ENCODE data around the gene ITPR1.

Gene ITPR1

DNA sequence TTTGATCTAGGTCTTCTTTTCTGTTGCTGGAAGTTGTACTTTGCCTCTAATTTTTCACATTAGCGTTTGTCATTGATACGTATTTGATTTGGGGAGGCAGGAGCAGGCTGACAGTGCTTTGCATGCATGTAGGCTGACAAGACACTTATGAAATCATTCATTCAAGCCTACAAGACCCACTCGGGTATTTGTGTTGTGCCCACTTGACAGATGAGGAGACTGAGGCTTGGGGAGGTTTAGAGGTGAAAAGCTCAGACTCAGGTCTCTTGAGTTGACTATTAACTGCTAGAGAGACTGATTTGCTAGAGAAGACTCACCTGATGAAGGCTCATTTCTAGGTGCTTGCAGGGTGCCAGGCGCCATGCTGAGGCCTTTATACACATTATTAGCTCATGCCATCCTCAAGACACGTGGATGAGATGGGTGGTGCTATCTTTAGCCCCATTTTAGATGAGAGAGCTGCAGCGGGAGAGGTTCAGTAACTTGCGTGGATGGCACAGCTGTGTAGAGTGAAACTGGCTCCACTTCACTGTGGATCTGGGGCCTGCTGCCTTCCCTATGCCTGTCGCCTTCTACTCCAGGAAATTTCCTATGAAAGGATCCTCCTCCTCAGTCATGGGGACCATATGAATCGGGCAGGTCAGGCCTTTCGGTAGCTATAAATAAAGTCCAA is 192.7 kb downstream of the ITPR1 start:
- DNase-seq (ENCODE audit: low read depth in 3 of 3), result no peak

DNA sequence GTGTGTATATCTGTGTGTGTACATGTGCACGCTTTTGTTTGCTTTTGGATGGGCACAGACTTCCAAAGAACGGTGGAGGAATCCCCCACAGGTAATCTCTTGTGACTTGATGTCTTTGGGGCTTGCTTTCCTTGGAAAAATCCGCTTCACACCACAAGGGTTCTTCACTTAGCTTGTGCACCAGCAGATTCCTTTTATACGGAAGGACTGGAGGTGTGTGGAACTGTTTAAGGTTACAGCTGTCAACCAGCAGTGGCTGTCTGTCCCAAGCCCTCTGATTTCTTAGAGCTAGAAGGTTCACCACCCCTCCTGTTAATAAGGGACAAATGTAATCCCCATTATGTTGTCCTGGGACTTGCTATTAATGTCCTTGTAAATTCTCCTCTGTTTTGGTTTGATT is 193.5 kb downstream of the ITPR1 start:
- no peak for DNase-seq (ENCODE audit: low read depth in 3 of 3)

DNA sequence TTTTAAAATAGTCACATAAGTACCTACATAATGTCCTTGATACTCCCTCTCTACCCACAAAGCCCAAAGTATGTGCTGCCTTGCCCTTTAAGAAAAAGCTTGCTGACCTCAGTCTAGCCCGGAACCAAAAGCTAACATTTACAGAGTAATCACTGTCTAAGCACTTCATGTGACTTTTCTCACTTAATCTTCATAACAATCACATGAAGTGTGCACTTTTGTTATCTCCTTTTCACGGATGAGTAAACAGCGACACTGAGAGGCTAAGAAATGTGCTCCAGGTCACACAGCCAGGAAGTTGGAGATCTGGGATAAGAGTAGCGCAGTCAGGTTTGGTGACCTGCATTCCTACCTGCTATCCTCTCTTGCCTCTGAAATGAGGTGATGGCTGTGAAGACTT is 194.0 kb downstream of the ITPR1 start:
- DNase-seq (ENCODE audit: low read depth in 3 of 3), result no peak

- DNase-seq (ENCODE audit: low read depth in 3 of 3), result no peak
Measured at GRCh38 chr3:4687596-4687995, 194.4 kb downstream of the ITPR1 start.

GRCh38 chr3:4688411-4688810 is 195.3 kb downstream of the ITPR1 start:
- DNase-seq (ENCODE audit: low read depth in 3 of 3), result no peak

GRCh38 chr3:4689021-4689420 is 195.9 kb downstream of the ITPR1 start:
- no peak for DNase-seq (ENCODE audit: low read depth in 3 of 3)

- no peak for DNase-seq (ENCODE audit: low read depth in 3 of 3)
Measured at GRCh38 chr3:4690277-4690676, 197.1 kb downstream of the ITPR1 start.

DNA sequence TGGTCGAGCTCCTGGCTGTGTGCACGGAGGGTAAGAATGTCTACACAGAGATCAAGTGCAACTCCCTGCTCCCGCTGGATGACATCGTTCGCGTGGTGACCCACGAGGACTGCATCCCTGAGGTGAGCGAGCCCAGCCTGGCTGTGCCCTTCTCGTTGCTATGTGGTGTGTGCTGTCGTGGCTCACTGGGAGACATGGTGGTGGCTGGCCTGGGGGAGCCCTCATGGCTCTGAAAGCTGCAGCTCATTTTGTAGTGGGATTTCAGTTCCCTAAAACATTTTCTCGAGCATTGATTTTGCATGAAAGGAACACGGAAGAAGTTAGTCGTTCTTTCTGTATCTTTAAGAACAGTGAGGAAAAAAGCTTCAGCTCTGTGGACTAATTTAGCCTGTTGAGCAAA is 200.5 kb downstream of the ITPR1 start:
- no peak for DNase-seq (ENCODE audit: low read depth in 3 of 3)

DNA sequence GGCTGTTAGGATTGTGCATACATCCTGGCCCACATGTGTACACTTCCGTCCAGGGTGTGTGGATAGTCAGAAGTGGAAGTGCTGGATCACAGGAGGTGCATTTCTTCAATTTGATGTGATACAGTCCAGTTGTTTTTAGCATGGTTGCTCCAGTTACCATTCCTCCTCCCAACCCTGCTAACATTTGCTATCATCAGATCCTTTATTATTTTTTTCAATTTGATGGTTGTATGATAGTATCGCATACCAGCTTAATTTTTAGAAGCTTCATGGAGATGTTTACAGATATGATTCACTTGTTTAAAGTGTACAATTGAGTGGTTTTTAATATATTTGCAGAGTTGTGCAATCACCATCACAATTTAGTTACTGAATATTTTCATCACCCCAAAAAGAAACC is 202.7 kb downstream of the ITPR1 start:
- DNase-seq (ENCODE audit: low read depth in 3 of 3), result no peak

- no peak for DNase-seq (ENCODE audit: low read depth in 3 of 3)
Measured at GRCh38 chr3:4696266-4696665, 203.1 kb downstream of the ITPR1 start.

- DNase-seq (ENCODE audit: low read depth in 3 of 3), result no peak
Measured at GRCh38 chr3:4698125-4698821, 205.1 kb downstream of the ITPR1 start.

GRCh38 chr3:4703054-4703480 is 209.9 kb downstream of the ITPR1 start:
- DNase-seq (ENCODE audit: low read depth in 3 of 3), result no peak

DNA sequence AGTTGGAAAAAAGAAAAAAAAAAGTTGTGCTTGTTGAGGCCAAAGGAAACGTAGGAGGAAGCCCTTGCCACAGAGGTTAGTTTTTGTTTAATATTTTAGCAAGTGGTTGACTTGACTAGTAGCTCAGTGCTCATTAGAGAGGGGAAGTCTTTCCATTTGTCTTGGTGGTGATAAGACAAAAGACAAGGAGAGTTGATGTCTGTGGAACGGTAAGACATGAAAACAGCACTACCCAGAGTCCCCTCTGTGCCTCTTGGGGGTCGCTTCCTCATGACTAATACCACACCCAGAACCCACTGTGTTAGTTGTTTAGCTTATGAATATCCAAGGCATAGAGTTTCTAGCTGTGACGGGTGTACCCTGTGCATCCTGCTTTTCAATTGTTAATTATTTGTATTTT is 211.4 kb downstream of the ITPR1 start:
- DNase-seq (ENCODE audit: low read depth in 3 of 3), result no peak

- no peak for DNase-seq (ENCODE audit: low read depth in 3 of 3)
Measured at GRCh38 chr3:4707324-4707723, 214.2 kb downstream of the ITPR1 start.

- DNase-seq (ENCODE audit: low read depth in 3 of 3), result no peak
Measured at GRCh38 chr3:4708230-4708629, 215.1 kb downstream of the ITPR1 start.

GRCh38 chr3:4709341-4709740 is 216.2 kb downstream of the ITPR1 start:
- DNase-seq (ENCODE audit: low read depth in 3 of 3), result no peak

DNA sequence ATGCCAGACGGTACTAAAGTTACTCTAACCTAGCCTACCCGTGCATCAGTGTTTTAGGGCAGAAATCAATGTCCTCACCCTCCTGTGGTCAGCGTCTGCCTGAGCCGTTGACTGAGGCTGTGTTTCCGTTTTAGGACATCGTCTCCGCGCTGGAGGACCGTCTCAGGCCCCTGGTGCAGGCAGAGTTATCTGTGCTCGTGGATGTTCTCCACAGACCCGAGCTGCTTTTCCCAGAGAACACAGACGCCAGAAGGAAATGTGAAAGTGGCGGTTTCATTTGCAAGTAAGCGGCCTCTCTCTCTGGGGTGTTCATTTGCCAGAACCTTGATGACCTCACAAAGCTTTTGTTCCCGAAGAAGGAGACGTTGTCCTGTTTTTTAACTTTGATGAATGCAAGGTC is 217.0 kb downstream of the ITPR1 start:
- no peak for DNase-seq (ENCODE audit: low read depth in 3 of 3)

DNA sequence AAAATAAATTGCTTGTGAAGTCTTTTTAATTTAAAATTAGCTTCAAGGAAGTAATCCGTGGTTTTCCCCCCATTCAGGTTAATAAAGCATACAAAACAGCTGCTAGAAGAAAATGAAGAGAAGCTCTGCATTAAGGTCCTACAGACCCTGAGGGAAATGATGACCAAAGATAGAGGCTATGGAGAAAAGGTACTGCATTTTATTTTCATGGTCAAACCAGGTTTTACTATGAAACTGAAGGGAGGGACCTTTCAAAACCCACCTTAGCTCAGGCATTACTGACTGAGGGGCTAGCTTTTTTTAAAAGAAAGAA is 218.5 kb downstream of the ITPR1 start:
- no peak for DNase-seq (ENCODE audit: low read depth in 3 of 3)

- DNase-seq (ENCODE audit: low read depth in 3 of 3), result no peak
Measured at GRCh38 chr3:4712109-4712508, 219.0 kb downstream of the ITPR1 start.

- no peak for DNase-seq (ENCODE audit: low read depth in 3 of 3)
Measured at GRCh38 chr3:4714045-4714444, 220.9 kb downstream of the ITPR1 start.

DNA sequence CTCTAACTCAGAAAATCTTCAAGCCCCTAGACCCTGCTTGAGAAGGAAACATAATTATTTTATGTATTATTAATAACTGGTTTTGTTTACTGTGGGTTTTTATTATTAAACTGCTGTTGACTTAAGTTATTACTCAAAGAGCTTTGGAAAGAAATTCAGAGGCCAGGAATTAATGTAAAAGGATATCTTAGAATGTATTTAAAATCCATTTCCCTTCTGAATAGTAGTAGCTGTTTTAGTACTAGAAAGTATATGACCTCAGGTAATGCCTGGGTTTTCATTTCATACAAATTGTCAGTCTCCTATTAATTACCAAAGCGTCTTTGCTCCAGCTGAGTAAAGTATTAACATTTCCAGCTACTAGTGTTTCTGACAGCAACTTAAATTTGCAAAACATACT is 223.1 kb downstream of the ITPR1 start:
- DNase-seq (ENCODE audit: low read depth in 3 of 3), result no peak

DNA sequence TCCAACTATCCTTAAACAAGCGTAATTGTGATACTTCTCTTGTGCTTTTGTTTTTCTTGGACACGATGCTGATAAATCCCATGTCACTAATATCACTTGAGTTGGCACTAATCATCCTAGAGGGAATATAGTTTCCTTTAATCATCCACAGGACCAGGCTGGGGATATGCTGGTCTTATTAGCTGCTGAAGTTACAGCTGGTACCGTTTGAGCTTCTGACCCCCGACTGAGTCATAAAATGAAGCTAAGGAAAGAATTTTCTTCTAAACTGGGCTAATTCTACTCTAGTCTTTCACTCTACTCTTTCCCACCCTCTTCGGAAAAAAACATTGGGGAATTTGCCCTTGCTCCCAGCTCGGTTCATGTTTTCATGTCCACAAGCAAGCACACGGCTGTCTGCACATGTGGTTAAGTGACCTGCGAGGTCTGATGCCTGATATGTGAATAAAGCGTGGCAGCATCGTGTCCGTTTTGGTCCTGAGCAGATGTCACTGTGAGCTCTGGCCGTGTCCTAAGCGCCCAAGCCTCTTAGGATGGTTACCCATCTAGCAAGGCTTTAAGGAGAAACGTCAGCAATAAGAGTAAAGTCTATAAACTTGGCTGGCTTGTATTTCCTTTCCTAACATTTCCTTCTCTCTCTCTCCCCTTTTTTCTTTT is 223.7 kb downstream of the ITPR1 start:
- no peak for DNase-seq (ENCODE audit: low read depth in 3 of 3)

- DNase-seq (ENCODE audit: low read depth in 3 of 3), result no peak
Measured at GRCh38 chr3:4717363-4717740, 224.2 kb downstream of the ITPR1 start.
